ENCODE measurements around the gene EIF3A. TPM values are rescaled to one million over a fixed set of nuclear protein-coding genes. Genes with fewer than 3 reads are reported as not detected.

Gene EIF3A
- total and polyA plus RNA-seq, 2 donors = 41.2 to 67.8 TPM

DNA sequence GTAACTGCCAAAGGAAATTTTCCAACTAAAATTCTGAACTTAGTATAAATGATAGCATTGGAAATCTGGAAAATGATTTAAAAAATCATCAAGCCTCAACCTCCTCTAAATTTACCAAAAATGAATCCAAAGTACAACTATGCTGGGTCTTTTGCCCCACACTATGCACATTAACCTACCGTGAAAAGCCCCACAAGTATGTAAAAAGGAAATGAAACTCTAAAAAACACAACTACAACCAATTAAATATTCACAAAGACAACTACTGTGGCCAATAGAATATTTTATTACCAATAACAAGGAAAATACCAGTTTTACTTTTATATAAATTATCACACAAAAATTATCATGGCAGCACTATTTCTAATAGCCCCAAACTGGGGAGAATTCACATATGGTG lies 19.3 kb downstream of the EIF3A start:
- H3K9me3 ChIP-seq (ENCODE audit: control insufficient read depth in 2 of 2, insufficient read depth in 1 of 2, low read length in 1 of 2) = no peaks in the 10 kb centered on the region
- 94% methylated on average over 1 of the region's 1 CpG for WGBS
- no peak overlapping the region for H3K4me3 ChIP-seq (ENCODE audit: low read length in 2 of 2)
- H3K27me3 ChIP-seq (ENCODE audit: control insufficient read depth in 2 of 2, insufficient read depth in 1 of 2, low read length in 1 of 2) = no peaks in the 10 kb centered on the region
- H3K27ac ChIP-seq (ENCODE audit: low read depth in 1 of 2, low read length in 1 of 2) = no peak overlapping the region
- peaks cover 53 to 91% of the 10 kb centered on the region in 2 donors for H3K36me3 ChIP-seq (ENCODE audit: control insufficient read depth in 2 of 2, insufficient read depth in 2 of 2, low read length in 1 of 2)
- DNase-seq (ENCODE audit: low read depth in 6 of 9, low spot score in 9 of 9) = no peak
- no peaks in the 10 kb centered on the region for H3K4me1 ChIP-seq (ENCODE audit: control insufficient read depth in 2 of 2, insufficient read depth in 2 of 2, low read length in 2 of 2)

DNA sequence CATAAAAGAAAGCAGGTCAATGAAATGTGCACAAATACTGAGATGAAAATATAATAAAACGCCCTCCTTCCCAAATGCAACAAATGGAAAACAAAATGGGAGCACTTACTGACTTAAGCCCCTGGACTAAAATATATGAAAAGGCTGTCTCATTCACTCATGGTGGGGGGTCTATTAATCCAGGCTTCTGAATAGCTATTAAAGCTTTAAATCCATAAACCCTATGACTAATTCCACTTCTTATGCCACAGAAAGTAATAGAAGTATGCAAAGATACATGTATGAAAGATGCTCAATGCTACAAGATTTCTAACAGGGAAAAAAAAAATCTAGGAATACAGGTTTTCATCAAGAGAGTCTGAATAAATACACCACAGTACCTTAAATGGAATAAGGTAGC lies 20.5 kb downstream of the EIF3A start:
- WGBS = 99% methylated on average over 1 of the region's 1 CpG
- no peaks in the 10 kb centered on the region for H3K27me3 ChIP-seq (ENCODE audit: control insufficient read depth in 2 of 2, insufficient read depth in 1 of 2, low read length in 1 of 2)
- peaks cover 56 to 97% of the 10 kb centered on the region in 2 donors for H3K36me3 ChIP-seq (ENCODE audit: control insufficient read depth in 2 of 2, insufficient read depth in 2 of 2, low read length in 1 of 2)
- H3K4me3 ChIP-seq (ENCODE audit: low read length in 2 of 2) = no peak overlapping the region
- H3K4me1 ChIP-seq (ENCODE audit: control insufficient read depth in 2 of 2, insufficient read depth in 2 of 2, low read length in 2 of 2) = no peaks in the 10 kb centered on the region
- H3K9me3 ChIP-seq (ENCODE audit: control insufficient read depth in 2 of 2, insufficient read depth in 1 of 2, low read length in 1 of 2) = no peaks in the 10 kb centered on the region
- H3K27ac ChIP-seq (ENCODE audit: low read depth in 1 of 2, low read length in 1 of 2) = no peak overlapping the region
- DNase-seq (ENCODE audit: low read depth in 6 of 9, low spot score in 9 of 9) = no peak

DNA sequence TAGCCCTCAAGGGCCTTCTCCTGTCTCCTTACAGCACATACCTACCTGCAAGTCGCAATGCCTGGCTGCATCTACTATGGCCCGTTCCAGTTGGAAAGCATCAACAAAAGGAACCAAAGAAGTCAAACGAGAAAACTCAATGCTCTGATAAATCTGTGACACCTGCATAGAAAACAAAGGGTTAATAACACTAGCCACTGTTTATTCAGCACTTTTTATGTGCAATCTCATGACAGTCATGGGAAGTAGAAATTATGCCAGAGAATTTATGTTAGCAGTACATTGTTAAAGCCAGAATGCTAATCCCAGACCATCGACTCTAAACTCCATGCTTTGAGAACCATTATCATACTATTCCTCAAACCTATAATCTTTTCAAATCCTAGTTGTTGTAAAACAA lies 21.1 kb downstream of the EIF3A start:
- no peak overlapping the region for H3K4me3 ChIP-seq (ENCODE audit: low read length in 2 of 2)
- H3K9me3 ChIP-seq (ENCODE audit: control insufficient read depth in 2 of 2, insufficient read depth in 1 of 2, low read length in 1 of 2) = no peaks in the 10 kb centered on the region
- H3K27me3 ChIP-seq (ENCODE audit: control insufficient read depth in 2 of 2, insufficient read depth in 1 of 2, low read length in 1 of 2) = no peaks in the 10 kb centered on the region
- no peaks in the 10 kb centered on the region for H3K4me1 ChIP-seq (ENCODE audit: control insufficient read depth in 2 of 2, insufficient read depth in 2 of 2, low read length in 2 of 2)
- H3K27ac ChIP-seq (ENCODE audit: low read depth in 1 of 2, low read length in 1 of 2) = no peak overlapping the region
- 95% methylated on average over 4 of the region's 4 CpGs for WGBS
- peaks cover 56 to 97% of the 10 kb centered on the region in 2 donors for H3K36me3 ChIP-seq (ENCODE audit: control insufficient read depth in 2 of 2, insufficient read depth in 2 of 2, low read length in 1 of 2)
- no peak for DNase-seq (ENCODE audit: low read depth in 6 of 9, low spot score in 9 of 9)

DNA sequence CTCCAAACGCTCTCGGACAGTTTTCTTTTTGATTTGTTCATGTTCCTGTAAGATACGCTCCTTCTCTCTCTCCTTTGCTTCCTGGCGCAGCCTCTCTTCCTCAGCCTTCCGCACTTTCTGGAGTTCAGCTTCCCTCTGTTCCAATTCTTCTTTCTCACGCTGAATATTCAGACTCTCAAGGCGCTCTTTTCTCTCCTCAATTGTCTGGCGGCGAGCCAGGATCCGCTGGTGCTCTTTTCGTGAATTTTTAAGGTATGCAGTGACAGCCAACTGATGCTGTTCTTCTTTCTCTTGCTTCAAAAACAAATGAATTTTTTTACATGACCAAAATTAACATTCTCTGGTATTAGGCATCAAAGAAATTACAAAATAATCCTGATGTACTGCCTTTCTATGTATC lies 22.6 kb downstream of the EIF3A start:
- Histone ChIP-seq H3K9me3 (ENCODE audit: control insufficient read depth in 2 of 2, insufficient read depth in 1 of 2, low read length in 1 of 2) (no peaks in the 10 kb centered on the region), H3K36me3 (ENCODE audit: control insufficient read depth in 2 of 2, insufficient read depth in 2 of 2, low read length in 1 of 2) (peaks cover 62 to 96% of the 10 kb centered on the region in 2 donors), H3K4me3 (ENCODE audit: low read length in 2 of 2) (no peak overlapping the region), H3K27me3 (ENCODE audit: control insufficient read depth in 2 of 2, insufficient read depth in 1 of 2, low read length in 1 of 2) (no peaks in the 10 kb centered on the region), H3K4me1 (ENCODE audit: control insufficient read depth in 2 of 2, insufficient read depth in 2 of 2, low read length in 2 of 2) (no peaks in the 10 kb centered on the region), H3K27ac (ENCODE audit: low read depth in 1 of 2, low read length in 1 of 2) (no peak overlapping the region)
- WGBS = 98% methylated on average over 11 of the region's 11 CpGs
- no peak for DNase-seq (ENCODE audit: low read depth in 6 of 9, low spot score in 9 of 9)

DNA sequence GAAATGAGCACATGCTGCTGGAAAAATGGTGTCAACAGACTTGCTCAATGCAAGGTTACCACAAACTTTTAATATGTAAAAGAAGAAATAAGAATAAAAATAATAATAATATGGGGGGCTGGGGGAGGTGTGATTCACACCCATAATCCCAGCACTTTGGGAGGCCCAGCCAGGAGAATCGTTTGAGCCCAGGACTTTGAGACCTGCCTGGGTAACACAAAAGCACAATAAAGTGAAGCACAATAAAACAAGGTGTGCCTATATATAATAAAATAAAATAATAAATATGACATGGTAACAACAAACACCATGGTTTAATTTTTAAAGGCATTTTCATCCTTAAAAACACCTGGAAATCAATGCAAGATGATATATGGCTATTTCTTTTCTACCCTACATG lies 25.1 kb downstream of the EIF3A start:
- Histone ChIP-seq H3K27ac (ENCODE audit: low read depth in 1 of 2, low read length in 1 of 2) (no peak overlapping the region), H3K4me3 (ENCODE audit: low read length in 2 of 2) (no peak overlapping the region), H3K27me3 (ENCODE audit: control insufficient read depth in 2 of 2, insufficient read depth in 1 of 2, low read length in 1 of 2) (no peaks in the 10 kb centered on the region), H3K9me3 (ENCODE audit: control insufficient read depth in 2 of 2, insufficient read depth in 1 of 2, low read length in 1 of 2) (no peaks in the 10 kb centered on the region), H3K36me3 (ENCODE audit: control insufficient read depth in 2 of 2, insufficient read depth in 2 of 2, low read length in 1 of 2) (peaks cover 69 to 96% of the 10 kb centered on the region in 2 donors), H3K4me1 (ENCODE audit: control insufficient read depth in 2 of 2, insufficient read depth in 2 of 2, low read length in 2 of 2) (no peaks in the 10 kb centered on the region)
- 100% methylated on average over 1 of the region's 1 CpG for WGBS
- no peak for DNase-seq (ENCODE audit: low read depth in 6 of 9, low spot score in 9 of 9)

DNA sequence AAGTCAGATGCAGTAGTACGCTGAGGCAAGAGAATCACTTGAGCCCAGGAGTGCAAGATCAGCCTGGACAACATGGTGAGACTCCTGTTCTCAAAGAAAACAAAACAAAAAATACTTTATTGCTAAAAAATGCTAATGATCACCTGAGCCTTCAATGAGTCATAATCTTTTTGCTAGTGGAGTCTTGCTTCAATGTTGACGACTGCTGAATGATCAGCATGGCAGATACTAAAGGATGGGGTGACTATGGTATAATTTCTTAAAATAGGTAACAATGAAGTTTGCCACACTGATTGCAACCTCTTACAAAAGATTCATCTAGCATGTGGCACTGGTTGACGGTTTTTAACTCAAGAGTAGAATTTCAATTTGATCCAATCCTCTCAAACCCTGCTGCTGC lies 28.8 kb downstream of the EIF3A start:
- no peak for DNase-seq (ENCODE audit: low read depth in 6 of 9, low spot score in 9 of 9)
- H3K4me1 ChIP-seq (ENCODE audit: control insufficient read depth in 2 of 2, insufficient read depth in 2 of 2, low read length in 2 of 2) = no peaks in the 10 kb centered on the region
- no peak overlapping the region for H3K4me3 ChIP-seq (ENCODE audit: low read length in 2 of 2)
- peaks cover 73 to 94% of the 10 kb centered on the region in 2 donors for H3K36me3 ChIP-seq (ENCODE audit: control insufficient read depth in 2 of 2, insufficient read depth in 2 of 2, low read length in 1 of 2)
- WGBS = 97% methylated on average over 3 of the region's 3 CpGs
- no peaks in the 10 kb centered on the region for H3K9me3 ChIP-seq (ENCODE audit: control insufficient read depth in 2 of 2, insufficient read depth in 1 of 2, low read length in 1 of 2)
- no peaks in the 10 kb centered on the region for H3K27me3 ChIP-seq (ENCODE audit: control insufficient read depth in 2 of 2, insufficient read depth in 1 of 2, low read length in 1 of 2)
- no peak overlapping the region for H3K27ac ChIP-seq (ENCODE audit: low read depth in 1 of 2, low read length in 1 of 2)

DNA sequence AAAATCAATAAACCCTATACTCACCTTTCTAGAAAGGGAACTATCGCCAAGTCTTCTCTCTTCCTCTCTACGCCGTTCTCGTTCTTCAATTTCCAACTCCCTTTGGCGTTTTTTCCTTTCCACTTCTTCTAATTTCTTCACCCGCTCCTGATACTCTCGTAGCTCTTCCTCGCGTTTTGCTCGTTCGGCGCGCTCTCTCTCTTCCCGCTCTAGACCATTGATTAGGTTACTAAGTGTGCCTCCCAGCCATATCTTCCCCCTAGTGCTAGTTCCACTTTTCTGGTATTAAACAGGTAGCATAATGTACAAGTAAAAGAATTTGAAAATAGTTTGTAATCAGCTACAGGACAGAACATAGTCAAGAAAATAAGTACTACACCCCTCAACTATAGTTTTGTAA lies 30.8 kb downstream of the EIF3A start:
- Histone ChIP-seq H3K4me3 (ENCODE audit: low read length in 2 of 2) (no peak overlapping the region), H3K27ac (ENCODE audit: low read depth in 1 of 2, low read length in 1 of 2) (no peak overlapping the region), H3K9me3 (ENCODE audit: control insufficient read depth in 2 of 2, insufficient read depth in 1 of 2, low read length in 1 of 2) (no peaks in the 10 kb centered on the region), H3K36me3 (ENCODE audit: control insufficient read depth in 2 of 2, insufficient read depth in 2 of 2, low read length in 1 of 2) (peaks cover 71 to 92% of the 10 kb centered on the region in 2 donors), H3K4me1 (ENCODE audit: control insufficient read depth in 2 of 2, insufficient read depth in 2 of 2, low read length in 2 of 2) (no peaks in the 10 kb centered on the region), H3K27me3 (ENCODE audit: control insufficient read depth in 2 of 2, insufficient read depth in 1 of 2, low read length in 1 of 2) (no peaks in the 10 kb centered on the region)
- 97% methylated on average over 14 of the region's 14 CpGs for WGBS
- DNase-seq (ENCODE audit: low read depth in 6 of 9, low spot score in 9 of 9) = no peak

DNA sequence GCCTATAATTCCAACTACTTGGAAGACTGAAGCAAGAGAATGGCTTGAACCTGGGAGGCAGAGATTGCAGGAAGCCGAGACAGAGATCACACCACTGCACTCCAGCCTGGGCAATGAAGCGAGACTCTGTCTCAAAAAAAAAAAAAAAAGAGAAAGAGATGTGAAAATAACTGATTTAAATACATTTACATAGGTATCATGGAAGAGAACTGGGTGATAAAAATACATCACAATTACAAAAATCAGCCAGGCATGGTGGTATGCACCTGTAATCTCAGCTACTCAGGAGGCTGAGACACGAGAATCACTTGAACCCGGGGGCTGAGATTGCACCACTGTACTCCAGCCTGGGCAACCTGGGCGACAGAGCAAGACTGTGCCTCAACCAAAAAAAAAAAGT lies 31.3 kb downstream of the EIF3A start:
- WGBS = 98% methylated on average over 5 of the region's 5 CpGs
- peaks cover 71 to 92% of the 10 kb centered on the region in 2 donors for H3K36me3 ChIP-seq (ENCODE audit: control insufficient read depth in 2 of 2, insufficient read depth in 2 of 2, low read length in 1 of 2)
- H3K27me3 ChIP-seq (ENCODE audit: control insufficient read depth in 2 of 2, insufficient read depth in 1 of 2, low read length in 1 of 2) = no peaks in the 10 kb centered on the region
- DNase-seq (ENCODE audit: low read depth in 6 of 9, low spot score in 9 of 9) = no peak
- H3K4me3 ChIP-seq (ENCODE audit: low read length in 2 of 2) = no peak overlapping the region
- no peaks in the 10 kb centered on the region for H3K4me1 ChIP-seq (ENCODE audit: control insufficient read depth in 2 of 2, insufficient read depth in 2 of 2, low read length in 2 of 2)
- no peaks in the 10 kb centered on the region for H3K9me3 ChIP-seq (ENCODE audit: control insufficient read depth in 2 of 2, insufficient read depth in 1 of 2, low read length in 1 of 2)
- H3K27ac ChIP-seq (ENCODE audit: low read depth in 1 of 2, low read length in 1 of 2) = no peak overlapping the region

DNA sequence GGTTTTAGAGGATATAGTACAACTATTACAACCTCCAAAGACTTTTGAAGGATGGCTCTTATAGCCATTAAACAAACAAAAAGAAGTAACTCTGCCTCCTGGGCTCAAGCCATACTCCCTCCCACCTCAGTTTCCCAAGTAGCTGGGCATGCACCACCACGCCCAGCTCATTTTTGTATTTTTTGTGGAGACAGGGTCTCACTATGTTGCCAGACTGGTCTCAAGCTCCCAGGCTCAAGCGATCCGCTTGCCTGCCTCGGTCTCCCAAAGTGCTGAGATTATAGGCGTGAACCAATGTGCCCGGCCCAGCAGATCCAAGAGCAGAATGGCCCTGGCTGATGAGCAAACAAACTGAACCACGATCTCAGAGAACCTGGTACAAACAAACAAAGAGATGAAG lies 35.1 kb downstream of the EIF3A start:
- no peaks in the 10 kb centered on the region for H3K4me1 ChIP-seq (ENCODE audit: control insufficient read depth in 2 of 2, insufficient read depth in 2 of 2, low read length in 2 of 2)
- no peak overlapping the region for H3K27ac ChIP-seq (ENCODE audit: low read depth in 1 of 2, low read length in 1 of 2)
- DNase-seq (ENCODE audit: low read depth in 6 of 9, low spot score in 9 of 9) = no peak
- H3K4me3 ChIP-seq (ENCODE audit: low read length in 2 of 2) = no peak overlapping the region
- no peaks in the 10 kb centered on the region for H3K27me3 ChIP-seq (ENCODE audit: control insufficient read depth in 2 of 2, insufficient read depth in 1 of 2, low read length in 1 of 2)
- peaks cover 0 to 1% of the 10 kb centered on the region in 2 donors for H3K9me3 ChIP-seq (ENCODE audit: control insufficient read depth in 2 of 2, insufficient read depth in 1 of 2, low read length in 1 of 2)
- whole genome bisulfite sequencing = 98% methylated on average over 7 of the region's 7 CpGs
- peaks cover 85 to 93% of the 10 kb centered on the region in 2 donors for H3K36me3 ChIP-seq (ENCODE audit: control insufficient read depth in 2 of 2, insufficient read depth in 2 of 2, low read length in 1 of 2)

DNA sequence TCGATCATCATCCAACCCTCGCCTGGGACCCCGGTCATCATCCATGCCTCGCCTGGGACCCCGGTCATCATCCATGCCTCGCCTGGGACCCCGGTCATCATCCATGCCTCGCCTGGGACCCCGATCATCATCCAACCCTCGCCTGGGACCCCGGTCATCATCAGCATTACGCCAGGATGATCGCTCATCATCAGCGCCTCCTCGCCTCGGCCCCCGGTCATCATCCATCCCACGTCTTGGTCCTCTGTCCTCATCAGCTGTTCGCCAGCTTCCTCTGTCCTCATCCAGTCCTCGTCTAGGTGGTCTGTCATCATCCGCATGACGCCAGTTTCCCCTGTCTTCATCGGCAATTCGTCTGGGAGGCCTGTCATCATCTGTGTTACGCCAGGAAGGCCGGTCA lies 38.4 kb downstream of the EIF3A start:
- DNase-seq (ENCODE audit: low read depth in 6 of 9, low spot score in 9 of 9) = no peak
- WGBS = 98% methylated on average over 26 of the region's 26 CpGs
- H3K9me3 ChIP-seq (ENCODE audit: control insufficient read depth in 2 of 2, insufficient read depth in 1 of 2, low read length in 1 of 2) = peaks cover 0 to 1% of the 10 kb centered on the region in 2 donors
- H3K27me3 ChIP-seq (ENCODE audit: control insufficient read depth in 2 of 2, insufficient read depth in 1 of 2, low read length in 1 of 2) = no peaks in the 10 kb centered on the region
- no peaks in the 10 kb centered on the region for H3K4me1 ChIP-seq (ENCODE audit: control insufficient read depth in 2 of 2, insufficient read depth in 2 of 2, low read length in 2 of 2)
- H3K36me3 ChIP-seq (ENCODE audit: control insufficient read depth in 2 of 2, insufficient read depth in 2 of 2, low read length in 1 of 2) = peaks cover 87 to 90% of the 10 kb centered on the region in 2 donors
- H3K27ac ChIP-seq (ENCODE audit: low read depth in 1 of 2, low read length in 1 of 2) = no peak overlapping the region
- no peak overlapping the region for H3K4me3 ChIP-seq (ENCODE audit: low read length in 2 of 2)

All from thymus (tissue), 11 donors.